HEK293T (cell line): ENCODE measurements around the gene ZNF850.
"Not testable (repeated sequence)": the region's sequence is repeated elsewhere in the genome, so short reads cannot be mapped to it uniquely, and the experiment has no call there.

Source experiments
- CTCF ChIA-PET: fragments of 350-600 bp; formaldehyde crosslinking; extraction: SDS; loops from one replicate; lab custom pipeline; 2021; ENCODE audit warnings: antibody characterized with exemption, inconsistent platforms; lab: Yijun Ruan, JAX
- POLR2A ChIA-PET: fragments of 350-600 bp; formaldehyde crosslinking; extraction: SDS; loops from one replicate; lab custom pipeline; 2020; ENCODE audit warnings: antibody characterized with exemption, inconsistent platforms; lab: Yijun Ruan, JAX
- DNase-seq: peaks from one replicate; pipeline ENCODE4 v3.0.0; 2012; ENCODE audit warnings: mixed read lengths; ENCODE audit errors: extremely low spot score
- ARNT ChIP-seq: fragments of 450-650 bp; IDR thresholded peaks from 2 replicates; pipeline ENCODE4 v1.6.1; 2017; ENCODE audit warnings: mild to moderate bottlenecking
- BHLHE40 ChIP-seq: fragments of 450-650 bp; IDR thresholded peaks from 2 replicates; pipeline ENCODE4 v1.6.1; 2016; ENCODE audit warnings: mild to moderate bottlenecking, moderate library complexity, borderline replicate concordance
- CTBP1 ChIP-seq: fragments of 450-650 bp; IDR thresholded peaks from 2 replicates; pipeline ENCODE4 v1.6.1; 2016; ENCODE audit warnings: borderline replicate concordance
- ELF4 ChIP-seq: fragments of 450-650 bp; IDR thresholded peaks from 2 replicates; pipeline ENCODE4 v1.6.1; 2017; ENCODE audit warnings: antibody characterized with exemption
- FOXA1 ChIP-seq: fragments of 450-650 bp; IDR thresholded peaks from 2 replicates; pipeline ENCODE4 v1.6.1; 2016; ENCODE audit warnings: mild to moderate bottlenecking
- FOXK2 ChIP-seq: fragments of 450-650 bp; IDR thresholded peaks from 2 replicates; pipeline ENCODE4 v1.6.1; 2016; ENCODE audit warnings: mild to moderate bottlenecking
- FOXM1 ChIP-seq: fragments of 450-650 bp; IDR thresholded peaks from 2 replicates; pipeline ENCODE4 v1.6.1; 2017; ENCODE audit warnings: mild to moderate bottlenecking, borderline replicate concordance
- HDGF ChIP-seq: fragments of 450-650 bp; IDR thresholded peaks from 2 replicates; pipeline ENCODE4 v1.6.1; 2017; ENCODE audit warnings: antibody characterized with exemption, borderline replicate concordance
- L3MBTL2 ChIP-seq: fragments of 450-650 bp; conservative IDR thresholded peaks from 2 replicates; pipeline ENCODE4 v1.6.1; 2016; ENCODE audit warnings: mild to moderate bottlenecking
- LEF1 ChIP-seq: fragments of 450-650 bp; IDR thresholded peaks from 2 replicates; pipeline ENCODE4 v1.6.1; 2017; ENCODE audit warnings: mild to moderate bottlenecking, borderline replicate concordance
- NFRKB ChIP-seq: fragments of 450-650 bp; IDR thresholded peaks from 2 replicates; pipeline ENCODE4 v1.6.1; 2016; ENCODE audit warnings: mild to moderate bottlenecking, moderate library complexity
- SP1 ChIP-seq: fragments of 450-650 bp; IDR thresholded peaks from 2 replicates; pipeline ENCODE4 v1.6.1; 2017
- SUZ12 ChIP-seq: fragments of 450-650 bp; IDR thresholded peaks from 2 replicates; pipeline ENCODE4 v1.6.1; 2016; ENCODE audit warnings: mild to moderate bottlenecking
- TARDBP ChIP-seq: fragments of 450-650 bp; IDR thresholded peaks from 2 replicates; pipeline ENCODE4 v1.6.1; 2016
- ZNF384 ChIP-seq: fragments of 450-650 bp; IDR thresholded peaks from 2 replicates; pipeline ENCODE4 v1.6.1; 2016
- TF ChIP-seq, protein P1 (sequence below): fragments of 450-650 bp; IDR thresholded peaks from 2 replicates; pipeline ENCODE4 v1.6.1; 2016

ZNF850 gene

DNA sequence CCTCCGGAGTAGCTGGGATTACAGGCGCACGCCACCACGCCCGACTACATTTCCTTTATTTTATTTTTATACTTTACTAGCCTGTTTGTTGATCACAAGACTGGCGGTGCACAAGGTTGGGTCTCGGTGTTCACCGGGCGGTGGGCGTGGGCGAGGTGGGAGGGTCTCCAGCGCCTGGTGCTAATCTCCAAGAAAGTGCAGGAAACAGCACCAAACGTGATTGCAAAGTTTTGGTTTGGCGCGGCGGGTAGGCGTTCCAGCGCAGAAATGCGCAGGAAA, 24.0 kb upstream of the ZNF850 start:
- TF ChIP-seq L3MBTL2 (no peak), SUZ12 (no peak), FOXA1 (no peak), ARNT (no peak), FOXM1 (no peak), NFRKB (no peak), BHLHE40 (no peak), ZNF384 (no peak), HDGF (no peak), ELF4 (no peak)
- CTCF ChIA-PET, result no interaction called here
- no peak for DNase-seq
- POLR2A ChIA-PET, result interaction anchor here (0.7 to 1.0 kb wide), 2 partner anchors 10 to 53 kb away, joined by 3 to 4 read pairs; no protein-coding TSS in a partner anchor

DNA sequence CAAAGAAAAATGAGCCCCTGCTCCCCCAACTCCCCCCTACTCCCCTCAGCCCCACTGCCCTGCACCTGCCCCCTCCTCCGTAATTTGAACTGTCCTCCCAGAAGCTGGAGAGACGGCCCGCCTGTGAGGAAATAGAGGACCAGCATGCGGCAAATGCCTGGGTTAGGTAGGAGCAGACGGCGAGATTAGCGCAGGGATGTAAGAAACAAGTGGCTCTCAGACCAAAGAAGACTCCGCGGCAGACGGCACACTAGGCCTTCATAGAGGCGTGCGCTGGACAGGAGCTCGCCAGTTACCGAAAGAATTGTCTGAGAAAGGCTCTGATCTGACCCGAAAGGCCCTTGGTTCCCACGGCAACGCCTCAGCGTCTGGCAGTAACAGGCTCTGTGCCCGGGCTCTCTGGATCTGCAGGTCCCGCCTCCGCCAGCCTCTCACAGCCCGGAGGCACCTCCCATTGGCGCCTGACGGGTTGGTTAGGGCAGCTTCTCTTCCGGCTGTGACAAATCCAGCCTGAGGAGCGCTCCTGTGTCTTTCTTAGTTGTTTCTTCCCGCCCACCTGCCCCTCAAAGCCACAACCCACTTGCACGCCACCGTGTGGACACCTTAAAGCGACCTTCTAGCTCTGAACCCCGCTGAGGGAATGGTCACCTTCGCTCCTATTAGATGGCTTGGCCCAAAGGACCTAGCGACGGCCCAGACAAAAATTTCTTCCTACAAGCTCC, 19.0 kb upstream of the ZNF850 start:
- DNase-seq, POLR2A ChIA-PET, CTCF ChIA-PET: not testable (repeated sequence)

DNA sequence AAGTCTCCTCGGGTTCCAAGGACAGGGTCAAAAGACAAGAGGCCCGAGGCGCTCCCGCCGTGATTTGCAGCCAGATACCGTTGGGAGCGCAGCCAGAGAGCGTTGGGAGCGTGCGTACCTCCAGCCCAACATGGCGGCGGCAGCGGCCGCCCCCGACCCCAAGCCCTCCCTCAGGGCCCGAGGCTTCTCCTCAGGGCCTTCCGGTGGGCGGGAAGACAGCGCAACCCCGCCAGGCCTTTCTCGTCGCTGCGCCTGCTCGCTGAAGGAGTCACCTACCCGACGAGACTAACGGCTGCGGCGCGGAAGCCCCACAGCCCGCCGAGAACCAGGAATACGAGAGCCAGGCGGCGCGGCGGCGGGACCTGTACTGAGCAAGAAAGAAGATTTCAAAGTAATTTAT, 3.2 kb upstream of the ZNF850 start:
- no peak for DNase-seq
- POLR2A ChIA-PET, result no interaction called here

DNA sequence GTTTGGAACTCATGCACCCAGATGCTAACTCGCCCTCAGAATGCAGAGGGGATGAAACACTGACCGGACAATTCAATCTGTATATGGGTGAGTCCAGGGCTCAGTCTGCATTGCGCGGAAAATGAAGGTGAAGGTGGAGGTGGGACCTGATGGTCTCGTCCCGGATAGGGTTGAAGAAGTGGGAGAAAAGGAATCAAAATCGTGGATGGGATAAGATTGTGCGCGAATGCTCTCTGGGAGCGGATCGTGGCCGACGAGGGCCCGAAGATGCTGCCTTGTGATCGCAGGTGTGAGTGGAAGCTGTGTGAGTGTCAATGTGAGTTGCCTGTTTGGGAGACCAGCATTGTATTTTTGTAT, 594 bp upstream of the ZNF850 start:
- TF ChIP-seq LEF1 (no peak), L3MBTL2 (peak; percentile 29)
- ChIA-PET POLR2A (interaction anchor here (1.0 kb wide), 1 partner anchor 77 kb away, joined by 7 read pairs; the partner anchor contains the start of gene ZNF345), CTCF (no interaction called here)
- DNase-seq, result no peak

More for the DNA sequence above, 3.2 kb upstream of the ZNF850 start:
- CTCF ChIA-PET, result no interaction called here
- TF ChIP-seq FOXM1 (no peak), BHLHE40 (no peak), SP1 (no peak), LEF1 (no peak), SUZ12 (no peak), ARNT (no peak), TARDBP (no peak), ZNF384 (no peak), FOXK2 (no peak), FOXA1 (no peak), ELF4 (no peak), HDGF (no peak), NFRKB (no peak), CTBP1 (no peak), L3MBTL2 (no peak)
- TF ChIP-seq, protein P1, sequence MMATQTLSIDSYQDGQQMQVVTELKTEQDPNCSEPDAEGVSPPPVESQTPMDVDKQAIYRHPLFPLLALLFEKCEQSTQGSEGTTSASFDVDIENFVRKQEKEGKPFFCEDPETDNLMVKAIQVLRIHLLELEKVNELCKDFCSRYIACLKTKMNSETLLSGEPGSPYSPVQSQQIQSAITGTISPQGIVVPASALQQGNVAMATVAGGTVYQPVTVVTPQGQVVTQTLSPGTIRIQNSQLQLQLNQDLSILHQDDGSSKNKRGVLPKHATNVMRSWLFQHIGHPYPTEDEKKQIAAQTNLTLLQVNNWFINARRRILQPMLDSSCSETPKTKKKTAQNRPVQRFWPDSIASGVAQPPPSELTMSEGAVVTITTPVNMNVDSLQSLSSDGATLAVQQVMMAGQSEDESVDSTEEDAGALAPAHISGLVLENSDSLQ, result no peak

DNA sequence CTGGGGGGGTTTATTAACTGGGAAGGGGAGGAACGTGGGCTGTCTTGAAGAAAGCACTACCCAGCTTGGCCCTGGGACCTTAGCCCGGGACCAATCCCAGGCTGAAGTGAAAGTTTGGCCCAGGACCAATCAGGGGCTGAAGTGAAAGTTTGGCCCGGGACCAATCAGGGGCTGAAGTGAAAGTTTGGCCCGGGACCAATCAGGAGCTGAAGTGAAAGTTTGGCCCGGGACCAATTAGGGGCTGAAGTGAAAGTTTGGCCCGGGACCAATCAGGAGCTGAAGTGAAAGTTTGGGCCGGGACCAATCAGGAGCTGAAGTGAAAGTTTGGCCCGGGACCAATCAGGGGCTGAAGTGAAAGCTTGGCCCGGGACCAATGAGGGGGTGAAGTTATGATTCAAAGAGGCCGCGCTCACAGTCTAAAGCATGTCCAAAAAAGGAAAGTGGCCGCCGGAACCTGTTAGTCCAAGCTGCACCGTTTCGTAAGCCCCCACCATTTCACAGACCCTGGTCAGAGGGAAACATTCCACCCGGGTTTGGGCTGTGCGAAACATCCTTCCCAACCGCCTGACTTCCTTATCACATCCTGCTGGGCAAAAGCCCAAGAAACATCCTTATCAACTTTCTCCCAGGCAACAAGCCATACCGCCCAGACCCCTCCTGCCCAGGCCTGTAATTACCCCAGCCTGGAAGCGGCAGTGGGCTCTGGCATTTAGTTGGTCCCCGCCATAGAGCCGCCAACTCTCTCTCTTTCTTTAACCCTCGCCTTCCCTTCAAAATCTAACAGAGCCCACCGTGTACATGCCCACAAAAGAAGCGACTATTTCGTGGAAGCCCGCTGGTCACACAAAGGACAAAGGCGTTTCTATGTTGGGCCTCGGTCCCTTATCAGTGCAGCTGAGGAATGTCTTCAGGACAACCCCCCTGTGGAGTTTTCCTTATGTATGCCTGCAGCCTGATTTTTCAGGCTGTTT, 1.1 kb downstream of the ZNF850 start:
- no peak for DNase-seq
- ChIA-PET POLR2A (no interaction called here), CTCF (no interaction called here)
- no peak for TF ChIP-seq LEF1
- TF ChIP-seq L3MBTL2, result no peak
- no peak for TF ChIP-seq BHLHE40
- no peak for TF ChIP-seq FOXA1
- TF ChIP-seq ARNT, result no peak
- no peak for TF ChIP-seq SP1
- no peak for TF ChIP-seq HDGF
- no peak for TF ChIP-seq ELF4
- TF ChIP-seq FOXM1, result no peak
- TF ChIP-seq, protein P1, result no peak
- no peak for TF ChIP-seq NFRKB
- no peak for TF ChIP-seq TARDBP
- no peak for TF ChIP-seq CTBP1
- TF ChIP-seq FOXK2, result no peak
- no peak for TF ChIP-seq SUZ12
- TF ChIP-seq ZNF384, result no peak

DNA sequence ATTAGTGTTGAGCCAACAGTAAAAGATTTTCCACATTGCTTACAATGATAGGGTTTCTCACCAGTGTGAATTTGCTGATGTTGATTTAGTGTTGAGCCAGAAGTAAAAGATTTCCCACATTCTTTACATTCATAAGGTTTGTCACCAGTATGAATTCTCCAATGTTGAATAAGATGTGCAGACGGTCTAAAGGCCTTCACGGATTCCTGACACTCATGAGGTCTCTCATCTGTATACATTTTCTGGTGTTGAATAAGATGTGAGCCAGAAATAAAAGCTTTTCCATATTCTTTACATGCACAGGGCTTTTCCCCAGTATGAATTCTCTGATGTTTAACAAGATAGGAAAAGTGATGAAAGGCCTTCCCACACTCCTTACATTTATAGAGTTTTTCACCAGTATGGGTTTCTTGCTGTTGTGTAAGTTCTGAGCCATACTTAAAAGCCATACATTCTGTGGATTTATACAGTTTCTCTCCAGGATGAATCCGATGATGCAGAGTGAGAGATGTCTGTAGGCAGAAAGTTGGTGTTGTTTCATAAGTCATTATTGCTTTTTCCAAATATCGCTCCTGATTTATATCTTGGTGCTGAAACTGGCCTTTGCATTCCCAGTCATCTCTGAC, 22.4 kb downstream of the ZNF850 start:
- POLR2A ChIA-PET, result no interaction called here
- TF ChIP-seq FOXM1, result no peak
- TF ChIP-seq L3MBTL2, result no peak
- no peak for TF ChIP-seq SUZ12
- no peak for TF ChIP-seq ELF4
- TF ChIP-seq ZNF384, result no peak
- no peak for TF ChIP-seq FOXK2
- no peak for TF ChIP-seq SP1
- no peak for TF ChIP-seq FOXA1
- no peak for TF ChIP-seq ARNT
- TF ChIP-seq LEF1, result no peak
- TF ChIP-seq, protein P1, result no peak
- no peak for TF ChIP-seq CTBP1
- no peak for TF ChIP-seq TARDBP
- DNase-seq, result no peak
- CTCF ChIA-PET, result no interaction called here

DNA sequence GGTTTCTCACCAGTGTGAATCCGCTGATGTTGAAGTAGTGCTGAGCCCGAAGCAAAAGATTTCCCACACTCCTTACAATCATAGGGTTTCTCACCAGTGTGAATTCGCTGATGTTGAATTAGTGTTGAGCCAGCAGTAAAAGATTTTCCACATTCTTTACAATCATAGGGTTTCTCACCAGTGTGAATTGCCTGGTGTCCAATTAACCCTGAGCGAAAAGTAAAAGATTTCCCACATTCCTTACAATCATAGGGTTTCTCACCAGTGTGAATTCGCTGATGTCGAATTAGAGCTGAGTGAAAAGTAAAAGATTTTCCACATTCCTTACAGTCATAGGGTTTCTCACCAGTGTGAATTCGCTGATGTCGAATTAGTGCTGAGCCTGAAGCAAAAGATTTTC, 23.0 kb downstream of the ZNF850 start:
- CTCF ChIA-PET, POLR2A ChIA-PET: not testable (repeated sequence)

More for the DNA sequence above, 23.0 kb downstream of the ZNF850 start:
- not testable (repeated sequence) for DNase-seq
